ENCODE results near the gene SSMEM1. TPM values are rescaled to one million over a fixed set of nuclear protein-coding genes. Genes with fewer than 3 reads are reported as not detected.
"Not testable (repeated sequence)": the region's sequence is repeated elsewhere in the genome, so short reads cannot be mapped to it uniquely, and the experiment has no call there.

Gene SSMEM1
- total and polyA plus RNA-seq, 2 experiments from 2014 or later: not detected

DNA sequence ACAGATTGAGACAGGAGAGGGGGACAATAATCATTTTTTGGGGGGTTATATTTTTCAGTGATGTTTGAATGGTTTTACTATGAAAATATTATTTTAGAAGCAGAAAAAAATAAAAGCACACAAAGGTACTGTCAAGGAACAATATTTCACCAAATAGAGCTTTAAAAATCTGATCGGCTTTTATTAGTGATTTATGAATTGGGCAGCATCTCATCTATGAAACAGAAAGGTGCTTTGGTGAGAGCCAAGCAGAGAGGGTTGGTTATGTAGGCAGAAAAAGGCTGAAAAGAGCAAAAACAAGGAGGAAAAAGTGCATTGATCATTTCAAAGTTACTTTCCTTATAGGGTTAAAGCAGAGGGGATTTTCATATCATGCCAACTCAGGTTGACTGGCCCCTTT lies 32.6 kb downstream of the SSMEM1 start:
- DNase-seq (ENCODE audit: low read depth in 1 of 2, low spot score in 1 of 2): no peak
- Histone ChIP-seq H3K4me3 (no peak overlapping the region), H3K27ac (no peak overlapping the region), H3K9me3 (ENCODE audit: low read depth) (no peaks in the 10 kb centered on the region), H3K27me3 (peaks cover 13% of the 10 kb centered on the region), H3K4me1 (ENCODE audit: low read depth) (no peaks in the 10 kb centered on the region), H3K36me3 (no peaks in the 10 kb centered on the region)
- TF ChIP-seq CTCF (IDR thresholded peaks at IDR 0.05; ENCODE audit: low read depth, low read length): no peak

DNA sequence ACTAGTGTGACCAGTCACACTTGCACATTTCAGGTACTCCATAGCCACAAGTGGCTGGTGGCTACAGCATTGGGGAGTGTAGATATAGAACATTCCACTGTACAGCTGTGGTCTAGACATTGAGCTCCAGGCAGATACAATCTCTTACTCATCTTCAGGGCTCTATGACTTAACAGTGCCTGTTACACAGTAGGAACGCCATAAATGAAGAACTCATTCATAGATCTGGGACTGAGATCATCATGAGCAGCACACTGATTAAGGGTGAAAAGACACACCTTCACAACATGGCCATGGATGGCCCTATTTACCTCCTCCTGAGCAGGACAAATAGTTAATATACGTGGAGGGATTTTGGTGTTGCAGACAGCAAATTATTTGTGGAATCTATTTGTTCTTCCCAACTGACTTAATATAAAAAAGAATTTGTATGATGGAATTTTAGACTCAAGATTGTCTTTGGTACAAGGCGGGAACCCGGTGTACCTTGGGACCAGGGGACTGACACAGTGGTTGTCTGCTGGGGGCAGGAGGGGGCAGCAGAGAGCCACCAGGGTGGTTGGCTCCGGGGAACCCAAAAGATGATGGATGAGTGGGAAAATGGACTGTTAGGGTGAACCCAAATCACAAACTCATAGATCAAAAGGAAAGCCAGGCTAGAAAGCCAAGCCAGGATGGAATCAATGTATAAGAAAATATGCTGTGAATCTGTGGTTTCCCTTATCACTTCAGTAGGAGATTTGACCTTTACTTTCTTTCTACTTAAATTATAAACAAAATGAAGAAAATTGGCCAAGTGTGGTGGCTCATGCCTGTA lies 34.7 kb downstream of the SSMEM1 start:
- peak; percentile 67 to 71 for DNase-seq (ENCODE audit: low read depth in 1 of 2, low spot score in 1 of 2)
- Histone ChIP-seq H3K36me3 (no peaks in the 10 kb centered on the region), H3K4me3 (no peak overlapping the region), H3K9me3 (ENCODE audit: low read depth) (no peaks in the 10 kb centered on the region), H3K27ac (no peak overlapping the region), H3K4me1 (ENCODE audit: low read depth) (no peaks in the 10 kb centered on the region), H3K27me3 (no peaks in the 10 kb centered on the region)
- peak; percentile 94 for TF ChIP-seq CTCF (IDR thresholded peaks at IDR 0.05; ENCODE audit: low read depth, low read length)

GRCh38 chr7:130243486-130243885 lies 35.8 kb downstream of the SSMEM1 start:
- DNase-seq (ENCODE audit: low read depth in 1 of 2, low spot score in 1 of 2): peak in 1 of 2 donors; percentile 49
- not testable (repeated sequence) for H3K4me3 ChIP-seq; H3K9me3 ChIP-seq (ENCODE audit: low read depth); H3K4me1 ChIP-seq (ENCODE audit: low read depth); H3K27ac ChIP-seq; H3K36me3 ChIP-seq; H3K27me3 ChIP-seq

- not testable (repeated sequence) for H3K4me1 ChIP-seq (ENCODE audit: low read depth); H3K9me3 ChIP-seq (ENCODE audit: low read depth); H3K4me3 ChIP-seq; DNase-seq (ENCODE audit: low read depth in 1 of 2, low spot score in 1 of 2); H3K36me3 ChIP-seq; H3K27ac ChIP-seq; H3K27me3 ChIP-seq
These were observed 38.8 kb downstream of the SSMEM1 start for GRCh38 chr7:130246491-130246890.

GRCh38 chr7:130248842-130249241 lies 41.2 kb downstream of the SSMEM1 start:
- not testable (repeated sequence) for H3K4me1 ChIP-seq (ENCODE audit: low read depth); H3K36me3 ChIP-seq; H3K9me3 ChIP-seq (ENCODE audit: low read depth); H3K27ac ChIP-seq; H3K4me3 ChIP-seq; H3K27me3 ChIP-seq; DNase-seq (ENCODE audit: low read depth in 1 of 2, low spot score in 1 of 2)

- not testable (repeated sequence) for H3K27me3 ChIP-seq; H3K36me3 ChIP-seq; H3K4me1 ChIP-seq (ENCODE audit: low read depth); DNase-seq (ENCODE audit: low read depth in 1 of 2, low spot score in 1 of 2); H3K4me3 ChIP-seq; H3K27ac ChIP-seq; H3K9me3 ChIP-seq (ENCODE audit: low read depth)
These were observed 42.0 kb downstream of the SSMEM1 start for GRCh38 chr7:130249626-130250025.

GRCh38 chr7:130254555-130254954 lies 46.9 kb downstream of the SSMEM1 start:
- no peak for DNase-seq (ENCODE audit: low read depth in 1 of 2, low spot score in 1 of 2)
- H3K36me3 ChIP-seq: no peaks in the 10 kb centered on the region
- no peak overlapping the region for H3K4me3 ChIP-seq
- peak overlapping the region; percentile 48 for H3K27ac ChIP-seq
- no peak for TF ChIP-seq CTCF (IDR thresholded peaks at IDR 0.05; ENCODE audit: low read depth, low read length)
- no peaks in the 10 kb centered on the region for H3K9me3 ChIP-seq (ENCODE audit: low read depth)
- no peaks in the 10 kb centered on the region for H3K27me3 ChIP-seq
- peaks cover 3% of the 10 kb centered on the region for H3K4me1 ChIP-seq (ENCODE audit: low read depth)

Data from cardiac muscle cell (in vitro differentiated cells and primary cell).